ENCODE results near the gene EMX2. TPM values are rescaled to one million over a fixed set of nuclear protein-coding genes. Genes with fewer than 3 reads are reported as not detected.

EMX2 gene
- total RNA-seq, 1 donor from 2014 or later = 6.1 TPM

- Histone ChIP-seq H3K4me3 (ENCODE audit: low read depth, low read length) (no peak overlapping the region), H3K36me3 (ENCODE audit: control insufficient read depth, insufficient read depth, low read length) (no peaks in the 10 kb centered on the region), H3K27me3 (ENCODE audit: control insufficient read depth, insufficient read depth, low read length) (peaks cover 2% of the 10 kb centered on the region)
- TF ChIP-seq CTCF (IDR thresholded peaks at IDR 0.05; ENCODE audit: insufficient read depth, low read length, poor library complexity, severe bottlenecking) = no peak
- no peak for DNase-seq (ENCODE audit: low read depth)
Observed at GRCh38 chr10:117555863-117556262, 13.3 kb downstream of the EMX2 start.

- Histone ChIP-seq H3K36me3 (ENCODE audit: control insufficient read depth, insufficient read depth, low read length) (no peaks in the 10 kb centered on the region), H3K27me3 (ENCODE audit: control insufficient read depth, insufficient read depth, low read length) (peaks cover 2% of the 10 kb centered on the region), H3K4me3 (ENCODE audit: low read depth, low read length) (no peak overlapping the region)
- TF ChIP-seq CTCF (IDR thresholded peaks at IDR 0.05; ENCODE audit: insufficient read depth, low read length, poor library complexity, severe bottlenecking) = no peak
- DNase-seq (ENCODE audit: low read depth) = no peak
Observed at GRCh38 chr10:117556356-117556755, 13.8 kb downstream of the EMX2 start.

- Histone ChIP-seq H3K36me3 (ENCODE audit: control insufficient read depth, insufficient read depth, low read length) (no peaks in the 10 kb centered on the region), H3K4me3 (ENCODE audit: low read depth, low read length) (no peak overlapping the region), H3K27me3 (ENCODE audit: control insufficient read depth, insufficient read depth, low read length) (no peaks in the 10 kb centered on the region)
- TF ChIP-seq CTCF (IDR thresholded peaks at IDR 0.05; ENCODE audit: insufficient read depth, low read length, poor library complexity, severe bottlenecking) = no peak
- no peak for DNase-seq (ENCODE audit: low read depth)
Observed at GRCh38 chr10:117559712-117560111, 17.2 kb downstream of the EMX2 start.

- DNase-seq (ENCODE audit: low read depth) = no peak
- no peaks in the 10 kb centered on the region for H3K27me3 ChIP-seq (ENCODE audit: control insufficient read depth, insufficient read depth, low read length)
- no peak overlapping the region for H3K4me3 ChIP-seq (ENCODE audit: low read depth, low read length)
- no peaks in the 10 kb centered on the region for H3K36me3 ChIP-seq (ENCODE audit: control insufficient read depth, insufficient read depth, low read length)
- TF ChIP-seq CTCF (IDR thresholded peaks at IDR 0.05; ENCODE audit: insufficient read depth, low read length, poor library complexity, severe bottlenecking) = no peak
Observed at GRCh38 chr10:117560942-117561341, 18.4 kb downstream of the EMX2 start.

- DNase-seq (ENCODE audit: low read depth) = no peak
- Histone ChIP-seq H3K4me3 (ENCODE audit: low read depth, low read length) (no peak overlapping the region), H3K36me3 (ENCODE audit: control insufficient read depth, insufficient read depth, low read length) (no peaks in the 10 kb centered on the region), H3K27me3 (ENCODE audit: control insufficient read depth, insufficient read depth, low read length) (no peaks in the 10 kb centered on the region)
- no peak for TF ChIP-seq CTCF (IDR thresholded peaks at IDR 0.05; ENCODE audit: insufficient read depth, low read length, poor library complexity, severe bottlenecking)
Observed at GRCh38 chr10:117562220-117562619, 19.7 kb downstream of the EMX2 start.

- no peak overlapping the region for H3K4me3 ChIP-seq (ENCODE audit: low read depth, low read length)
- TF ChIP-seq CTCF (IDR thresholded peaks at IDR 0.05; ENCODE audit: insufficient read depth, low read length, poor library complexity, severe bottlenecking) = no peak
- no peaks in the 10 kb centered on the region for H3K36me3 ChIP-seq (ENCODE audit: control insufficient read depth, insufficient read depth, low read length)
- DNase-seq (ENCODE audit: low read depth) = no peak
- H3K27me3 ChIP-seq (ENCODE audit: control insufficient read depth, insufficient read depth, low read length) = peaks cover 2% of the 10 kb centered on the region
Observed at GRCh38 chr10:117562896-117563737, 20.6 kb downstream of the EMX2 start.
